ENCODE data around the gene IQCH.

The IQCH gene

DNA sequence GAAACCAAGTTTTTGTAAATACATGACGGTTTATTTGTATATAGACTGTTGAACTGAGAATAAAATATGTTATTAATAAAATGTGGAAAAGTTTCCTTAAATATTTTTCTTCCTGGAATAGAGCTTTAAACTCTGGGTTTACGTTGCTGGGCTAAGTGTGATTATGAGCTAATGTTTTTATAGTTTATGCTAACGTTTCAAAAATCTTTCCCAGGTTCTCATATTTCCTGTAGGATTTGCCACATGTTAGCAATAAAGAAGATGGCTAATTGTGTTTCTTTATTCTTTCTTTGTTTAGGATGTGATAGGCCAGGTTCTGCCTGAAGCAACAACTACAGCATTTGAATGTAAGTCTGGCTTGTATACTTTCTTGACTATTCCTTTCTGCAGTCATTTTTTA, 295.1 kb downstream of the IQCH start:
- H4K20me1 ChIP-seq (ENCODE audit: control insufficient read depth, insufficient read depth, low read depth, low read length): no peaks in the 10 kb centered on the region
- H3K9me2 ChIP-seq (replicated peaks; ENCODE audit: control insufficient read depth, low read length): no peaks in the 10 kb centered on the region
- peaks cover 12% of the 10 kb centered on the region; the same call in 1 of the 2 replicates for H3K36me3 ChIP-seq (ENCODE audit: control insufficient read depth, low read length)
- peaks cover 13% of the 10 kb centered on the region for H3F3A ChIP-seq (ENCODE audit: control insufficient read depth, insufficient read depth)
- no peaks in the 10 kb centered on the region for H3K9me3 ChIP-seq (ENCODE audit: control insufficient read depth, insufficient read depth, low read length)
- H3K27ac ChIP-seq (ENCODE audit: low read depth, low read length): no peak overlapping the region
- no peaks in the 10 kb centered on the region for H3K27me3 ChIP-seq (ENCODE audit: control insufficient read depth, low read length)
- TF ChIP-seq, protein P1, sequence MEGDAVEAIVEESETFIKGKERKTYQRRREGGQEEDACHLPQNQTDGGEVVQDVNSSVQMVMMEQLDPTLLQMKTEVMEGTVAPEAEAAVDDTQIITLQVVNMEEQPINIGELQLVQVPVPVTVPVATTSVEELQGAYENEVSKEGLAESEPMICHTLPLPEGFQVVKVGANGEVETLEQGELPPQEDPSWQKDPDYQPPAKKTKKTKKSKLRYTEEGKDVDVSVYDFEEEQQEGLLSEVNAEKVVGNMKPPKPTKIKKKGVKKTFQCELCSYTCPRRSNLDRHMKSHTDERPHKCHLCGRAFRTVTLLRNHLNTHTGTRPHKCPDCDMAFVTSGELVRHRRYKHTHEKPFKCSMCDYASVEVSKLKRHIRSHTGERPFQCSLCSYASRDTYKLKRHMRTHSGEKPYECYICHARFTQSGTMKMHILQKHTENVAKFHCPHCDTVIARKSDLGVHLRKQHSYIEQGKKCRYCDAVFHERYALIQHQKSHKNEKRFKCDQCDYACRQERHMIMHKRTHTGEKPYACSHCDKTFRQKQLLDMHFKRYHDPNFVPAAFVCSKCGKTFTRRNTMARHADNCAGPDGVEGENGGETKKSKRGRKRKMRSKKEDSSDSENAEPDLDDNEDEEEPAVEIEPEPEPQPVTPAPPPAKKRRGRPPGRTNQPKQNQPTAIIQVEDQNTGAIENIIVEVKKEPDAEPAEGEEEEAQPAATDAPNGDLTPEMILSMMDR (IDR thresholded peaks at IDR 0.05; ENCODE audit: low read depth, low read length, poor library complexity, severe bottlenecking): no peak
- no peak for TF ChIP-seq EZH2phosphoT487 (IDR thresholded peaks at IDR 0.05; ENCODE audit: borderline replicate concordance, low read length)
- peak overlapping the region; percentile 79 for H3K4me2 ChIP-seq (ENCODE audit: low read length)
- H3K4me1 ChIP-seq (ENCODE audit: control insufficient read depth, low read length): peaks cover 33% of the 10 kb centered on the region
- peaks cover 7% of the 10 kb centered on the region; the same call in 1 of the 2 replicates for H3K79me2 ChIP-seq (ENCODE audit: control insufficient read depth, low read length)
- peak overlapping the region; percentile 65 for H3K4me3 ChIP-seq (ENCODE audit: low read length)

DNA sequence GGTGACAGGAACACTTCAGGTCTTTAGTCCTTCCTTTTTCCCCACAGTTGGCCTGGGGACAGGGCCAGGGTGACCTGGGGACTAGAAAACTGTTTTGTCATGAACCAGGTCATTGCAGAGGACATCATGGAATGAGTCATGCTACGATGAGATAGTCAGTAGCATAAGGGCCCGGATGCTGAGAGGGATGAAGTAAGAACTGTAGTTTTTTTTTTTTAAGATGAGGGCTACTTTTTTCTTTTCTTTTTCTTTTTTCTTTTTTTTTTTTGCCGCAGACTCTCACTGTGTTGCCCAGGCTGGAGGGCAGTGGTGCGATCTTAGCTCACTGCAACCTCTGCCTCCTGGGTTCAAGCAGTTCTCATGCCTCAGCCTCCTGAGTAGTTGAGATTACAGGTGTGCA, 295.9 kb downstream of the IQCH start:
- Histone ChIP-seq H3K9me3 (ENCODE audit: control insufficient read depth, insufficient read depth, low read length) (no peaks in the 10 kb centered on the region), H3K4me3 (ENCODE audit: low read length) (no peak overlapping the region), H3K4me1 (ENCODE audit: control insufficient read depth, low read length) (peaks cover 27% of the 10 kb centered on the region), H3K79me2 (ENCODE audit: control insufficient read depth, low read length) (peaks cover 7% of the 10 kb centered on the region; the same call in 1 of the 2 replicates), H3F3A (ENCODE audit: control insufficient read depth, insufficient read depth) (peaks cover 13% of the 10 kb centered on the region), H3K9me2 (replicated peaks; ENCODE audit: control insufficient read depth, low read length) (no peaks in the 10 kb centered on the region), H3K27me3 (ENCODE audit: control insufficient read depth, low read length) (no peaks in the 10 kb centered on the region), H3K4me2 (ENCODE audit: low read length) (no peak overlapping the region), H3K27ac (ENCODE audit: low read depth, low read length) (no peak overlapping the region), H4K20me1 (ENCODE audit: control insufficient read depth, insufficient read depth, low read depth, low read length) (no peaks in the 10 kb centered on the region), H3K36me3 (ENCODE audit: control insufficient read depth, low read length) (peaks cover 12% of the 10 kb centered on the region; the same call in 1 of the 2 replicates)
- TF ChIP-seq, protein P1 (IDR thresholded peaks at IDR 0.05; ENCODE audit: low read depth, low read length, poor library complexity, severe bottlenecking): no peak
- TF ChIP-seq EZH2phosphoT487 (IDR thresholded peaks at IDR 0.05; ENCODE audit: borderline replicate concordance, low read length): no peak

DNA sequence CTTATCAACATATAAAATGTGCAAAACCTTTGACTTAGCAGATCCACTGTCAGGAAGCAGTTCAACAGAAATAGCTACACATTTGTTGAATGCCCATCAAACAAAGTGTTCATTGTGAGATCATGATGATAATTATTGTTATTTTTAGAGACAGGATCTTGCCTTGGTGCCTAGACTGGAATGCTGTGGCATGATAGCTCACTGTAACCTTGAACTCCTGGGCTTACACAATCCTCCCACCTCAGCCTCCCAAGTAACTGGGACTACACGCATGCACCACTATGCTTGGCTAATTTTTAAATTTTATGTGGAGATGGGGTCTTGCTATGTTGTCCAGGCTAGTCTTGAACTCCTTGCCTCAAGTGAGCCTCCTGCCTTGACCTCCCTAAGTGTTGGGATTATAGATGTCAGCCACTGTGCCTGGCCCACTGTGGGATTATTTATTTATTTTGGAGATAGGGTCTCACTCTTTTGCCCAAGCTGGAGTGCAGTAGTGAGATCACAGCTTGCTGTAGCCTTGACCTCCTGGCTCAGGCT, 296.7 kb downstream of the IQCH start:
- Histone ChIP-seq H3K9me2 (replicated peaks; ENCODE audit: control insufficient read depth, low read length) (no peaks in the 10 kb centered on the region), H3K36me3 (ENCODE audit: control insufficient read depth, low read length) (peaks cover 9% of the 10 kb centered on the region; the same call in 1 of the 2 replicates), H4K20me1 (ENCODE audit: control insufficient read depth, insufficient read depth, low read depth, low read length) (no peaks in the 10 kb centered on the region), H3F3A (ENCODE audit: control insufficient read depth, insufficient read depth) (peaks cover 13% of the 10 kb centered on the region), H3K27ac (ENCODE audit: low read depth, low read length) (no peak overlapping the region), H3K4me1 (ENCODE audit: control insufficient read depth, low read length) (peaks cover 22% of the 10 kb centered on the region), H3K4me3 (ENCODE audit: low read length) (no peak overlapping the region), H3K4me2 (ENCODE audit: low read length) (no peak overlapping the region), H3K79me2 (ENCODE audit: control insufficient read depth, low read length) (peaks cover 7% of the 10 kb centered on the region; the same call in 1 of the 2 replicates), H3K27me3 (ENCODE audit: control insufficient read depth, low read length) (no peaks in the 10 kb centered on the region), H3K9me3 (ENCODE audit: control insufficient read depth, insufficient read depth, low read length) (no peaks in the 10 kb centered on the region)
- TF ChIP-seq EZH2phosphoT487 (IDR thresholded peaks at IDR 0.05; ENCODE audit: borderline replicate concordance, low read length): no peak
- TF ChIP-seq, protein P1 (IDR thresholded peaks at IDR 0.05; ENCODE audit: low read depth, low read length, poor library complexity, severe bottlenecking): no peak

Measured in DOHH2 (cell line).